HG02678 (cell line): ENCODE data around the gene IQCN.

Source experiments
- ATAC-seq: cut with Tn5 transposase; IDR thresholded peaks from one replicate; pipeline ENCODE4 v1.9.1; 2021; ENCODE audit warnings: mild to moderate bottlenecking, moderate library complexity; ENCODE audit not compliant: unreplicated experiment

Gene IQCN

DNA sequence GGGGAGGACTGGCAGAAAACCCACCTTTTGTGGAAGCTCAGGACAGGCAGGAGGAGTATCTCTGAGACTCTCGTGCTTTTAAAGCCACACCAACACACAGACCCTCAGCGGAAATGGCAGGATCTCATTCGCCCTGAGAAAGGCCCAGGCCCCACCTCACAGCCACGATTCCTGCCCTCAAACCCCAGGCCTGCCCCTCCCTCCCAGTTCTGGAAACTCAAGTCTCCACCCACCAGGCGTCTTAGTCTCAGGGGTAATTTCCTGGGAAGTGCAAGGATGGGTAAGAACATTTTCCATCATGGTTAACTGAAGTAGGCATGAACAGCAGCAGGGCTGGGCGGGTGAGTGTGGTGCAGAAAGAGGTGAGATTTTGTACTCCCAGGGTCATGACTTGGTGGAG is 40.1 kb downstream of the IQCN start:
- ATAC-seq: no peak

DNA sequence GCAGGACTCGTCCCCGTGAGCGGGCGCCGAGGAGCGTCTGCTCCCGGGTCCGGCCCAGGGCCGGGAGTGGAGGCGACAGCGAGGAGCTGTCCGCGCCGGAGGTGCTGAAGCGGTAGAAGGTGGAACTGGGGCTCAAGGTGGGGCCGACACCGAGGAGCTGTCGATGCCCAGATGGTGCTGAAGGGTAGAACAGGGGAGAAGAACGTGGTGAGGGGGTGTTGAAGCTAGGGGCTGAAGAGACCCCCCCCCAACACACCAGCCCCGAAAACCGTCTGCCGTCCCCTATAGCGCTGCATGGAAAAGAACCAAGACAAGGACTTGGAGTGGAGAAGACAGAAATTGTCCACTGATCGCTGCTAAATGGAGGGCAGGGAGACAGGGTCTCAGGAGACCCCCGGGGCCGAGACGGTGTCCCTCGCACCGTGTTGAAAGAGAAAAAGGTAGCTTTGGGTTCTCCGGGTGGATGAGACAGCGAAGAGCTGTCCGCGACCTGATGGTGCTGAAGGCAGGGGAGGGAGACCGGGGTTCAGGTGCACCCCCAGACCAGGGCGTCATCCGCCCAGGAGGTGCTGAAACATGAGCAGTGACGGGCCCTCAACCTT is 40.9 kb downstream of the IQCN start:
- no peak for ATAC-seq

DNA sequence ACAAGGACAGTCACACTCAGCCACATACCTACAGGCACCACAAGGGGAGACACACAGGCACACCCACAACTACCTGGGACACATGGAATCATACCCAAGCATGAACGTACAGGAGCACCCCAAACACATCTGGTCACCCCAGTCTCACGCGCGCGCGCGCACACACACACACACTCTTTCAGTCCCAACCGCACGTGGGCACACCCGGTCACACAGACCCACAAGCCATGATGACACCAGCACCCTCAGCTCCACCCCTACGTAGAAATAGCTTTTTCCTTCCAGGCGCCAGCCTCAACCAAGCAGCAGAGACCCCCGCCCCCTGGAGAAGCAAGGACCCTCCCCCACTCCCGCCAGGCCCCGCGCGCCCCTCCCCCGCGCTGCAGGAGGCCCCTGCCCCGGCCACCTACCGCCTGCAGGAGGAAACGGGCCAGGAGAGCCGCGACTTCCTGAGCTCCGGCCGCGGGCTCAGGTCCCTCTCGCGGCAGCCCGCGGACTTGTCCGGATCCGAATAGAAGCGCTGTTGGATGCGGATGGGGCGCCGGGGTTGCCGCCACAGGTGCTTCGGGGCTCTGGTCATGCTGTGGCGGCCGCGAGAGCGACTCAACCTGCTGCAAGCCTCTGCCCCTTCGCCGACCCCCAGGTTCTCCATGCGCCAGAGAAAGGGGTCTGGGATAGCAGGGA is 41.6 kb downstream of the IQCN start:
- ATAC-seq: no peak

DNA sequence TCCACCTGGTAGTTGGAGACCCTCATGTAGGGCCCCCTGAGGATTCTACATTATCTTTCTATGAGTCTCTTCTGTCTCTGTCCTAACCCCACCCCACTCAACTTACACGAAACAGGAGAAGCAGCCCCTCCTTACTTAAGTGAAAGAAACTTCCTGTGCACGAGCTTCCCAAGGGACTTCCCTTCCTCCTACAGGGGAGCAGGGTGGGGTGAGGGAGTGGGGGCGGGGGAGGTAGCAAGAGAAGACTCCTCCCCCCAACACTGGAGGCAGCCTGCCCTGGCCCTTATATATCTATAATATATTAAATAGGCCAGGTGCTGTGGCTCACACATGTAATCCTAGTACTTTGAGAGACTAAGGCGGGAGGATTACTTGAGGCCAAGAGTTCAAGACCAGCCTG is 42.5 kb downstream of the IQCN start:
- ATAC-seq: no peak

DNA sequence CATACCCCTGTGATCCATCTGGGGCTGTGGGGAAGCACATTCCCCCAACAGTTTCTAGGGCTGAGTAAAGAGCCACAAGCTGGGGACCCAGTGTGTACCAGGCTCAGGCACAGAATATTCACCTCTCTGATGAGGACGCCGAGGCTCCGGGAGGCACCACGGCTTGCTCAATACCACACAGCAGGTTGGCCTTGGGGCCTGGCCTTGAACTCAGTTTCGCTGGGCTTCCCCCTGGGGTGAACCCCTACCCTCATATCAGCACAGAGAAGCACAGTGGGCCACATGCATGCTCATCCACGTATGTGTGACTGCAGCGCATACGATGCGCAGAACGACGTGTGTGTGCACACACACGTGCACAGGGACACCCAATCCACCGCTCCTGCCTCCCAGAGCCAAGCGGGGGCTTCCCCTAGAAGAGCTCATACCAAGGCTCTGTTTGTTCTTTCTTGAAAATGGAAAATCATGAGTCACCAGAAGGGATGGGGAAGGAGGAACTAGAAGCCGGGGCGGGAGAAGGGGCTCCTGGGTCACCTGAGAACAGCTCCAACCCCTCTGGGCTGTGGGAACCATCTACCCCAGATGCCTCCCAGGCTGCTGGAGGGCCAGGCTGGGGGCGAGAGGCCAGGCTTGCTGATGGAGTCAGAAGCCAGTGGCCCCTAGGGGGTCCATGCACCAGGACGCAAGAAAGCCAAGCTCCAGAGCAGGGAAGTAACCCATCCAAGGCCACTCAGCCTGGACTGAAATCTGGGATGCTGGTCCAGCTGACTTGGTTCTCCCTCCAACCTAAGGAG is 43.1 kb downstream of the IQCN start:
- ATAC-seq: no peak

DNA sequence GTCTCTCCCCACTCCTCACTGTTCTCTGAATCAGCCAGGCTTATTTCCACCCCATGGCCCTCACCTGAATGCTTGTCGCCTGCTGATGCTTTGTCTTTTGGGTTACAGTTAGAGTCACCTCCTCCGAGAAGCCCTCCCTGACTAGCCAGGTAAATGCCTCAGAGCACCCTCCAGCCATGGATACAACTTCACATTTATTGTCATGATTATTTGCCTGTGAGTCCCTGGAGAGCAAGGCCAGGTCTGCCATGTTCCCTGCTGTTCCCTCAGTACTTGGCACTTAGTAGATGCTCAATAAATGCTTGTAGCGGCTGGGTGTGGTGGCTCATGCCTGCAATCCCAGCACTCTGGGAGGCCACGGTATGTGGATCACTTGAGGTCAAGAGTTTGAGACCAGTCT is 44.3 kb downstream of the IQCN start:
- ATAC-seq: no peak

GRCh38 chr19:18229474-18229873 is 44.8 kb downstream of the IQCN start:
- ATAC-seq: no peak

DNA sequence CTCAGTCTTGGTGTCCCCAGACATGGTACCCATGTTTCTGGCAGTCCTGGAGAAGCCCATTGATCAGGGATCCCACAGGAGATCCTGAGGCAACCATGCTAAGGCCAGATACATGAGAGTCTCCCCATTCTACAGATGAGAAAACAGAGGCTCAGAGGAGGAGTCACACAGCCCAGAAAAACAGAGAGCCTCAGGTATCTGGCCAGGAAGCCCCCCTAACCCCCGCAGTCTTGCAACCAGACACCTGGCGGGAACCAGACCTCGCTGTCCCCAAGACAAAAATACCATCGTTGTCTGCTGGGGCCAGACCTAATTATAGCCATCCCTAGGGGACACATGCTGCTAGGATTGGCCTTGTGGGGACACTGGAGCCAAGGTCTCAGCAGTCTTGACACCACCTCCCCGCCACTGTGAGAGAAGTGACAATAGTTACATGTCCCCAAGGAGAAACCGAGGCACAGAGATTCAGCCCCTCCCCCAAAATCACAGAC is 46.4 kb downstream of the IQCN start:
- no peak for ATAC-seq

DNA sequence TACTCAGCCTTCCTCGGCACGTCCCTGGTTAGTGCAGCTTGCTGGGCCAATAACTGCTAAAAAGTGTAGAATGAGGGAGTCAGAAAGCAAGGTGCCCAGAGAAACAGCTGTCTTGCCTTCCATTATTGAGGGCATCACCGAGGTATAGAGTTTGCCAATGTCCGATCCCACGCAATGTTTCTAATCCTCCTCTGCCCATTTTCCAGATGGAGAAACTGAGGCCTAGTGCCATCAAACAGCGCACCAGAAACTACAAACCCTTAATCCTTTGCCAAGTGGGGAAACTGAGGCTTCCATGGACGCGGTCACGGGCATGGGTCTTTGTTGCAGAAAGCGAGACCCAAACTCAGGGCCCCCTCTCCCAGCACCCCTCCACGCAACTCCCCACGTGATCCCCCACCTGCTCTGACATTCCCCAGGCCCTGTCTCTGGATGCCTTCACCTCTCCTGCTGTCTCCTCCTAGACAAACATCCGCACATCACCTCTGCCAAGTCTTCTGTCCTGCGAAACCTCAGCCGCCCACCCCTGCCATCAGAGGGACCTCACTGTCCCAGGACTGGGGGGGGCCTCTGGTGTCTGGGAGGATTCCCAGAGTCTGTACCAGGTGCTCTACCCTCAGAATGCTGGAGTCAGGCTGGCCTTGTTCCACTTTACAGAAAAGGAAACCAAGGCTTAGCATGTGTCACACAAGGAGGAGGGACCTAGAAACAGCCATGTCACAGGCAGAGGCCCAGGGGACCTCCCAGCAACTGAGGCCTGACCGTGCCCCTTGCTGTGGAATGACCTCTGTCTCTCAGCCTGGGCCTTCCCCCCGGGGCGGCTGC is 47.1 kb downstream of the IQCN start:
- no peak for ATAC-seq

DNA sequence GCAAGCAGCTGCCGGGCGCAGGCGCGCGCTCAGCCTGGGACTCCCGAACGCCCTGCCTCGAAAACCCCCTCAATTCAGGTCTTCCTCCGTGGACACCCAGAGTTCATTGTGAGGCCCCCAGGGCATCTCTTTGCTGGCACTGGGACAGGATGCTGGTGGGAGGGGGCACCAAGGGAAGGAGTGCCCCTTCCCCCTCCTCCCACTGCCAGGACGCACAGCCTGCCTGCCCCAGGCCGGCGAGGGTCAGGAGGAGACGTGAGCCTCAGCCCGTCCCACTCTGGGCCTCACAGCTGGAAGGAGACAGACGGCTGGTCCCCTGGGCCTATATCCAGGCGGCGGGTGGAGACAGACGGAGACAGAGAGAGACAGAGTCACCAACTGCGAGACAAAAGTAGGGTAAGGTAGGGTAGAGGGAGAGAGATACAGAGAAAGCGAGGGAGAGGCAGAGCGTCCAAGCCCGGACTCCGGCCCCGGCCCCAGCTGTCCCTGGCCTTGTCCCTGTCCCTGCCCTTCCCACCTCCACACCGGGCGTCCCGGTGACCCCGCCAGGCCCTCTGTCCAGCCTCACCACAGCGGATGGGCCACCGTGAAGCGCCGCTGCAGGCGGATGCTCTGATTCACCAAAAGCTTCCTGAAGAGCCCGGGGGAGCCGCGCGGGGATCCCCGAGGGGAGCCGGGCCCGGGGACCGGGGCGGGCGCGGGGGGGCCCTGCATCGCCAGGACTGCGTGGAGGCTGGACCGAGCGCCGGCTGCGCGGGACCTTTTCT is 48.4 kb downstream of the IQCN start, which contains the start of gene PDE4C:
PDE4C (minus strand) TSS at position 737 of the 767 bp plus-strand sequence; CDS start at position 714, 23 bp downstream.
- ATAC-seq: no peak

DNA sequence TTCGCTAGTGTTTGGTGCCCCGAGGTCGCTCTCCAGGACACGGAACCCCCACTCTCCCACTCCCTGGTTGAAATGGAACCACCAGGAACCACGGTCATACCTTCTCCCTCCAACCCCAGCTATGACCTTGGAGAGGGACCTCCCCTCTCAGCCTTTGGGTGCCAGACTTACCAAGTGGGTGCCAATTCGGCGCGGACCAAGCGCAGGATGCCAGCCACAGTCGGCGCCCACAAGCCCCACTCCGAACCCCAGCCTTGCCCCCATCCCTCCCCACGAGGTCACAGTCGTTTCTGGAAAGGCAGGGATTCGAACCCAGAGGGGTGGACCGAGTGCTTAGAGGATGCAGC is 48.9 kb downstream of the IQCN start:
- no peak for ATAC-seq

DNA sequence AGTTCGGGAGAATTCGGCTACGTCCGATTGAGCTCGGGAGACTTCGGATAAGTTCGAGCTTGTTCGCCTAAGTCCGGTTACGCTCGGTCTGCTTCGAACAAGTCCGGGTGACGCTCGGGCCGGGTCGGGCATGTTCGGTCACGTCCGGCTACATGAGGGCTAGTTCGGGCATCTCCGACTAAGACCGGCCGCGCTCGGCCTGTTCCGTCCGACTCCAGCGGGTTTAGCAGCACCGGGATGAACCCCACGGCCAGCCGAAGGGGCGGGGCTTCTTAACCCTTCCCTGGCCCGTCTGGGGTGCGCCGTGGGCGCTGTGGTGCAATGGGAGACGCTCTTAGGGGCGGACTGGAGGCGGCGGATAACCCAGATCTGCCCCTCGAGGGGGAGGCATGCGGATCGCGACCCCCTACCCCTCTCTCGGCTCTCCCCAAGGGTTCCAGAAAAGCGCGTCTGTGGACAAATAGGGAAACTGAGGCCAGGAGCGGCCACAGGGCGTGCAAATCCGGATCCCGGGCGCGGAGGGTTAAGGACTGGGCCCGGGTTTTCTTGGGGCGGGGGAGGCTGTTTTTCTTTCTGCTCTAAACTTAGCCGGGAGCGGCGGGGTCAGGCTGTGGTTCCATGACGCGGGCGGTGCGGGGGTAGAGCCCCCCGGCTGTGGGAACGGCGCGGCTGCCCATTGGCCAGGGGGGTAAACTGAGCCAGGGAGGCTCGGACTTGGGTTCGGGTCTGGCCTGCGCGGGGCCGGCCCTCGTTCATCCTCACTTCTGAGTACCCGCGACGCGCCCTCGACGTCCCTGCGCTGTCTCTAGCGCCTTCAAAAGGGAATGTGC is 49.5 kb downstream of the IQCN start:
- peak; percentile 98 for ATAC-seq

- ATAC-seq: no peak
Measured at GRCh38 chr19:18223860-18224524, 50.3 kb downstream of the IQCN start.

GRCh38 chr19:18221815-18222725 is 52.2 kb downstream of the IQCN start:
- no peak for ATAC-seq

GRCh38 chr19:18220632-18221275 is 53.5 kb downstream of the IQCN start:
- ATAC-seq: no peak

DNA sequence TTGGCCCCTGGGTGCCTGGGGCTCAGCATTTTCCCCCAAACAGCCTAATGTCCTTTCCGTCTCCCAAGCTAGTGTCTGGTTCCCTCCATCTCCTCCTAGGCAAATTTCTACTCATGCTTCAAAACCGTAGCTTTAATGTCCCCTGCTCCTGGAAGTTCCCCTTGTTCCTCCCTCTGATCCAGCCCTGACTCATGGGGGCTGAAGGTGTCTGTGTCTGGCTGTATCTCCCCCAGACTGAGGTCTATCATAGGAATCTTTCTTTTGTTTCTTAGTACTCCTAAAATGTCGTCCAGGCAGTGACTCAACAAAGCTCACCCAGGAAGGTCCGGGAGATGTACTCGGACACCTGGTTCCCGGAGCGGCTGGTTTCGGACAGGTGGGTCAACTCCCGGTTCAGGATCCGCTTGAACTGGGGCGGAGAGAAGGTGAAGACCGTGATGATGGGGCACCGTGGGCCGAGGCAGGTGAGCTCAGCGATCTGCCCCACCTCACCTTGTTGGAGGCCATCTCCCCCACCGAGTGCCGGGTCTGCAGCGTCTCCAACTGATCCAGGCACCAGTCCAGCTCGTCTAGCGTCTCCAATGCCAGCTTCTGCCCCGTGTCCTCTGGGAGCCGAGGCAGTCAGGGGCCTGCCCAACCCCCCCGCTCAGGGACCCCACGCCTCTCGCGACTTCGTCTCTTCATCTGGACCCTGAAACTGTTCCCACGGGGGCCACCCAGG is 54.2 kb downstream of the IQCN start:
- ATAC-seq: no peak

DNA sequence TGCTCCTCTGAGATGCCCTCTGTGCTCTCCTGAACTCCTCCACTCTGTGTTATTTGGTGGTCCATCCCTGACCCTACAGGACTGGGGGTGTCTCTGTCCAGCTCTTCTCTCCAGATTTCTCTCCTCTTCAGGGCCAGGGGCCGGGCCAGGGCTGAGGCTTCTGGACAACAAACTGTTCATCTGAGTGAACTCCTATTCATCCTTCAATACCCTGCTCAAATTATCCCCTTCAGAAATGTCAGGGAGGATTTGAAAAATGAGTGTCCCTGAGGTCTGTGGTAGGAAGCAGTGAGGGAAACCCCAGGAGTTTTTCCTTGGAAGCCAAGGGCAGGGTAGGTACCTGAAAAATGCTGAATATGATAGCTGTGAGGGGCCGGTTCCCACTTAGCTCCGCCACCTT is 55.7 kb downstream of the IQCN start:
- no peak for ATAC-seq
